Gastroesophageal sphincter (tissue), 3 donors: ENCODE results near the gene ELMO1.

ENCODE experiments used
- EP300 ChIP-seq: sonication (generic); formaldehyde crosslinking; IDR thresholded peaks from one replicate; pipeline ENCODE4 v1.6.1; 2017; ENCODE audit warnings: antibody characterized with exemption, mild to moderate bottlenecking
- POLR2A ChIP-seq, 2 donors: fragments of 450-650 bp; IDR thresholded peaks; one replicate each; pipeline ENCODE4 v1.6.1; 2017; ENCODE audit warnings: antibody characterized with exemption in 2 of 2, mild to moderate bottlenecking in 2 of 2, moderate library complexity in 1 of 2
- POLR2AphosphoS5 ChIP-seq: sonication (generic); formaldehyde crosslinking; IDR thresholded peaks from one replicate; pipeline ENCODE4 v1.6.1; 2017; ENCODE audit warnings: antibody characterized with exemption
- TF ChIP-seq, protein P1 (sequence below), 4 experiments: fragments of 200-600 bp in 2 of 4; fragments of 450-650 bp in 2 of 4; sonication (generic) in 1 of 4; IDR thresholded peaks; one replicate each; pipeline ENCODE4 v1.5.1; 2017 to 2019; ENCODE audit warnings: antibody characterized with exemption in 4 of 4, mild to moderate bottlenecking in 2 of 4, moderate library complexity in 2 of 4

DNA sequence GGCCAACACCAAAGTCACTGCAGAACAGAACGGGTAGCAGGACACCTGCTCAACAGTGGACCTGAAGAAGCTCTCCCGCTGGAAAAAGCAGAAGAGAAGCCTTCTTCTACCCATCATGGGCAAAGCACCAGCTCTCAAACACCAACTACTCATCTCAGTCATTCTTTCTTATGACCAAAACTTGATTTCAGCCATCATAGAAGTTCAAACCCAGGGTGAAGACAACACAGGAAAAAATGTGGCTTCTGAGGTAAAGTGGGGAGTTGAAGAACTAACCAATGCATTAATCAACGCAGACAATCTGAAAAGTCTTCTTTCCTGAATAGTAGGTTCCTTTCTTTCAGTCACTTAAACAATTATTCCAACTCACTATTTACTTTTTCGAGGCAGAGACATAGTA lies 83.3 kb downstream of the ELMO1 start:
- TF ChIP-seq, protein P1, sequence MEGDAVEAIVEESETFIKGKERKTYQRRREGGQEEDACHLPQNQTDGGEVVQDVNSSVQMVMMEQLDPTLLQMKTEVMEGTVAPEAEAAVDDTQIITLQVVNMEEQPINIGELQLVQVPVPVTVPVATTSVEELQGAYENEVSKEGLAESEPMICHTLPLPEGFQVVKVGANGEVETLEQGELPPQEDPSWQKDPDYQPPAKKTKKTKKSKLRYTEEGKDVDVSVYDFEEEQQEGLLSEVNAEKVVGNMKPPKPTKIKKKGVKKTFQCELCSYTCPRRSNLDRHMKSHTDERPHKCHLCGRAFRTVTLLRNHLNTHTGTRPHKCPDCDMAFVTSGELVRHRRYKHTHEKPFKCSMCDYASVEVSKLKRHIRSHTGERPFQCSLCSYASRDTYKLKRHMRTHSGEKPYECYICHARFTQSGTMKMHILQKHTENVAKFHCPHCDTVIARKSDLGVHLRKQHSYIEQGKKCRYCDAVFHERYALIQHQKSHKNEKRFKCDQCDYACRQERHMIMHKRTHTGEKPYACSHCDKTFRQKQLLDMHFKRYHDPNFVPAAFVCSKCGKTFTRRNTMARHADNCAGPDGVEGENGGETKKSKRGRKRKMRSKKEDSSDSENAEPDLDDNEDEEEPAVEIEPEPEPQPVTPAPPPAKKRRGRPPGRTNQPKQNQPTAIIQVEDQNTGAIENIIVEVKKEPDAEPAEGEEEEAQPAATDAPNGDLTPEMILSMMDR (IDR thresholded peaks at IDR 0.05): no peak
- TF ChIP-seq EP300 (no peak), POLR2A (IDR thresholded peaks at IDR 0.05) (no peak), POLR2AphosphoS5 (no peak)
